ENCODE results near the gene CCDC171.

Gene CCDC171

GRCh38 chr9:15882328-15882727, 329.5 kb downstream of the CCDC171 start:
- no peak for DNase-seq (ENCODE audit: low read depth in 2 of 2)

GRCh38 chr9:15882883-15883282, 330.0 kb downstream of the CCDC171 start:
- no peak for DNase-seq (ENCODE audit: low read depth in 2 of 2)

GRCh38 chr9:15885464-15885863, 332.6 kb downstream of the CCDC171 start:
- DNase-seq (ENCODE audit: low read depth in 2 of 2), result no peak

- DNase-seq (ENCODE audit: low read depth in 2 of 2), result no peak
Measured at GRCh38 chr9:15889555-15889954, 336.7 kb downstream of the CCDC171 start.

- no peak for DNase-seq (ENCODE audit: low read depth in 2 of 2)
Measured at GRCh38 chr9:15901572-15901971, 348.7 kb downstream of the CCDC171 start.

- no peak for DNase-seq (ENCODE audit: low read depth in 2 of 2)
Measured at GRCh38 chr9:15909297-15909696, 356.5 kb downstream of the CCDC171 start.

- DNase-seq (ENCODE audit: low read depth in 2 of 2), result no peak
Measured at GRCh38 chr9:15915711-15916110, 362.9 kb downstream of the CCDC171 start.

GRCh38 chr9:15927161-15927560, 374.3 kb downstream of the CCDC171 start:
- DNase-seq (ENCODE audit: low read depth in 2 of 2), result no peak

- DNase-seq (ENCODE audit: low read depth in 2 of 2), result no peak
Measured at GRCh38 chr9:15935661-15936305, 382.9 kb downstream of the CCDC171 start.

- no peak for DNase-seq (ENCODE audit: low read depth in 2 of 2)
Measured at GRCh38 chr9:15936306-15936921, 383.6 kb downstream of the CCDC171 start.

GRCh38 chr9:15942831-15943424, 390.1 kb downstream of the CCDC171 start:
- DNase-seq (ENCODE audit: low read depth in 2 of 2), result no peak

GRCh38 chr9:15944341-15944740, 391.5 kb downstream of the CCDC171 start:
- DNase-seq (ENCODE audit: low read depth in 2 of 2), result no peak

- DNase-seq (ENCODE audit: low read depth in 2 of 2), result no peak
Measured at GRCh38 chr9:15959663-15960062, 406.8 kb downstream of the CCDC171 start.

- no peak for DNase-seq (ENCODE audit: low read depth in 2 of 2)
Measured at GRCh38 chr9:15961217-15961616, 408.4 kb downstream of the CCDC171 start.

GRCh38 chr9:15965246-15965745, 412.5 kb downstream of the CCDC171 start:
- no peak for DNase-seq (ENCODE audit: low read depth in 2 of 2)

GRCh38 chr9:15966471-15966870, 413.6 kb downstream of the CCDC171 start:
- DNase-seq (ENCODE audit: low read depth in 2 of 2), result no peak

GRCh38 chr9:15967068-15967467, 414.2 kb downstream of the CCDC171 start:
- DNase-seq (ENCODE audit: low read depth in 2 of 2), result no peak

GRCh38 chr9:15972760-15973159, 419.9 kb downstream of the CCDC171 start:
- no peak for DNase-seq (ENCODE audit: low read depth in 2 of 2)

- no peak for DNase-seq (ENCODE audit: low read depth in 2 of 2)
Measured at GRCh38 chr9:15975101-15975778, 422.4 kb downstream of the CCDC171 start.

- no peak for DNase-seq (ENCODE audit: low read depth in 2 of 2)
Measured at GRCh38 chr9:15977438-15977837, 424.6 kb downstream of the CCDC171 start.

- DNase-seq (ENCODE audit: low read depth in 2 of 2), result no peak
Measured at GRCh38 chr9:15982182-15982581, 429.3 kb downstream of the CCDC171 start.
